SK-N-SH (cell line): ENCODE results near the gene RPS5. TPM values are rescaled to one million over a fixed set of nuclear protein-coding genes. Genes with fewer than 3 reads are reported as not detected.

ENCODE experiments used
- CTCF ChIA-PET: fragments of 300-600, 350-600 bp; formaldehyde crosslinking; extraction: SDS; loops from one replicate; lab custom pipeline; 2021; lab: Yijun Ruan, JAX
- POLR2A ChIA-PET: fragments of 350-600 bp; sonication (Branson Sonifier 250); formaldehyde crosslinking; extraction: SDS; loops from one replicate; lab custom pipeline; 2020; ENCODE audit warnings: antibody characterized with exemption, inconsistent platforms; lab: Yijun Ruan, JAX
- DNase-seq: peaks from one replicate; pipeline ENCODE4 v3.0.0; 2012
- H2AFZ ChIP-seq: fragments of 200-600 bp; sonication (generic); 2 replicates; pipeline ENCODE4 v1.8.1; 2016; ENCODE audit warnings: antibody characterized with exemption, mild to moderate bottlenecking, low read depth
- H3F3A ChIP-seq: fragments of 200-600 bp; sonication (generic); replicated peaks from 2 replicates; pipeline ENCODE3; 2016; ENCODE audit warnings: antibody characterized with exemption, mild to moderate bottlenecking; ENCODE audit not compliant: insufficient read depth
- H3K27ac ChIP-seq, 2 experiments: fragments of 200-500 bp in 1 of 2; fragments of 200-600 bp in 1 of 2; sonication (Bioruptor generic) in 1 of 2; sonication (generic), shearing (Covaris generic) in 1 of 2; 2 replicates each; pipeline versions ENCODE4 v1.5.1 to v1.6.1; 2014 to 2016; ENCODE audit warnings: low read depth in 2 of 2, inconsistent platforms in 1 of 2, low read length in 1 of 2, mild to moderate bottlenecking in 1 of 2, mixed read lengths in 1 of 2
- H3K27me3 ChIP-seq: fragments of 200-600 bp; sonication (generic), shearing (Covaris generic); 2 replicates; pipeline ENCODE4 v1.6.1; 2016; ENCODE audit warnings: mixed run types; ENCODE audit not compliant: insufficient read depth
- H3K36me3 ChIP-seq, 2 experiments: fragments of 200-500 bp in 1 of 2; fragments of 200-600 bp in 1 of 2; sonication (Bioruptor generic) in 1 of 2; sonication (generic) in 1 of 2; replicated peaks in 1 of 2; 2 replicates each; pipeline versions ENCODE3 to v1.5.1; 2014 to 2016; ENCODE audit warnings: low read length in 1 of 2, mild to moderate bottlenecking in 1 of 2; ENCODE audit not compliant: insufficient read depth in 2 of 2, control insufficient read depth in 1 of 2
- H3K4me1 ChIP-seq, 2 experiments: fragments of 200-500 bp in 1 of 2; fragments of 200-600 bp in 1 of 2; sonication (Bioruptor generic) in 1 of 2; sonication (generic), shearing (Covaris generic) in 1 of 2; 2 replicates each; pipeline versions ENCODE4 v1.5.1 to v1.6.1; 2014 to 2016; ENCODE audit warnings: low read depth in 1 of 2, low read length in 1 of 2, mixed run types in 1 of 2; ENCODE audit not compliant: insufficient read depth in 2 of 2, control insufficient read depth in 1 of 2
- H3K4me2 ChIP-seq: fragments of 200-600 bp; sonication (generic), shearing (Covaris generic); 2 replicates; pipeline ENCODE4 v1.6.1; 2017; ENCODE audit warnings: mixed run types
- H3K4me3 ChIP-seq, 2 experiments: fragments of 200-500 bp in 1 of 2; fragments of 200-600 bp in 1 of 2; sonication (Bioruptor generic) in 1 of 2; sonication (generic), shearing (Covaris generic) in 1 of 2; 2 replicates each; pipeline versions ENCODE4 v1.5.1 to v1.8.1; 2014 to 2016; ENCODE audit warnings: low read depth in 2 of 2, inconsistent platforms in 1 of 2, low read length in 1 of 2, mild to moderate bottlenecking in 1 of 2, mixed read lengths in 1 of 2, moderate library complexity in 1 of 2
- H3K79me2 ChIP-seq: fragments of 200-600 bp; sonication (generic); 2 replicates; pipeline ENCODE4 v1.8.1; 2017; ENCODE audit warnings: mild to moderate bottlenecking; ENCODE audit not compliant: insufficient read depth
- H3K9ac ChIP-seq: fragments of 200-600 bp; sonication (generic); 2 replicates; pipeline ENCODE4 v1.6.1; 2017; ENCODE audit warnings: mixed run types
- H3K9me2 ChIP-seq: fragments of 200-600 bp; sonication (generic); 2 replicates; pipeline ENCODE4 v1.6.1; 2017; ENCODE audit warnings: mixed run types
- H3K9me3 ChIP-seq: fragments of 200-600 bp; sonication (generic); 2 replicates; pipeline ENCODE4 v1.6.1; 2017; ENCODE audit warnings: mixed run types, mild to moderate bottlenecking, moderate library complexity
- H4K20me1 ChIP-seq: fragments of 200-600 bp; sonication (generic); 2 replicates; pipeline ENCODE4 v1.6.1; 2017; ENCODE audit warnings: mild to moderate bottlenecking, mixed run types; ENCODE audit not compliant: insufficient read depth
- CTCF ChIP-seq: fragments of 200-600 bp; sonication (generic); IDR thresholded peaks from 2 replicates; pipeline ENCODE4 v1.6.1; 2017; ENCODE audit warnings: antibody characterized with exemption, mild to moderate bottlenecking, moderate library complexity
- EZH2phosphoT487 ChIP-seq: fragments of 200-600 bp; sonication (generic); IDR thresholded peaks from 2 replicates; pipeline ENCODE4 v1.6.1; 2017; ENCODE audit warnings: low read depth, mixed run types, mild to moderate bottlenecking, antibody characterized with exemption, moderate library complexity, borderline replicate concordance
- GABPA ChIP-seq: IDR thresholded peaks from 2 replicates; pipeline ENCODE4 v1.4.0; 2012; ENCODE audit warnings: low read depth, mild to moderate bottlenecking
- MAX ChIP-seq: IDR thresholded peaks from 2 replicates; pipeline ENCODE4 v1.4.0; 2012; ENCODE audit warnings: low read depth
- PBX3 ChIP-seq: IDR thresholded peaks from 2 replicates; pipeline ENCODE4; 2012
- RAD21 ChIP-seq: IDR thresholded peaks from 2 replicates; pipeline ENCODE4 v1.6.1; 2012; ENCODE audit warnings: mild to moderate bottlenecking, low read length
- RFX5 ChIP-seq: IDR thresholded peaks from 2 replicates; pipeline ENCODE4 v1.6.1; 2012; ENCODE audit warnings: mild to moderate bottlenecking, improper control_type of control experiment, low read length
- RXRA ChIP-seq: IDR thresholded peaks from 2 replicates; pipeline ENCODE4 v1.4.0; 2012; ENCODE audit warnings: low read depth, mild to moderate bottlenecking, borderline replicate concordance
- SIN3A ChIP-seq: IDR thresholded peaks from 2 replicates; pipeline ENCODE4 v1.6.1; 2012; ENCODE audit warnings: low read depth, mild to moderate bottlenecking, low read length, moderate library complexity, borderline replicate concordance
- SMC3 ChIP-seq: IDR thresholded peaks from 2 replicates; pipeline ENCODE4 v1.6.1; 2012; ENCODE audit warnings: low read depth, low read length, improper control_type of control experiment
- TCF12 ChIP-seq: IDR thresholded peaks from 2 replicates; pipeline ENCODE4 v1.4.0; 2012
- TEAD4 ChIP-seq: IDR thresholded peaks from 2 replicates; pipeline ENCODE4 v1.4.0; 2012; ENCODE audit warnings: mild to moderate bottlenecking, borderline replicate concordance; ENCODE audit not compliant: insufficient read depth
- ZBTB33 ChIP-seq: IDR thresholded peaks from 2 replicates; pipeline ENCODE4 v1.4.0; 2012; ENCODE audit warnings: low read depth, borderline replicate concordance
- WGBS: methylation state at CpG from one replicate; pipeline ENCODE4 v1.1.6; 2017; ENCODE audit warnings: low lambda C conversion rate; 5-methylcytosine and 5-hydroxymethylcytosine counted together
- polyA plus RNA-seq, 3 experiments: library from polyadenylated mRNA; depleted of rRNA; stranded (reverse); fragments of >200 nt; gene quantifications; 2 replicates each; pipeline ENCODE4 v1.2.3, GENCODE V29; 2012

The RPS5 gene
- polyA plus RNA-seq, 1 of the 3 experiments (the other 2 are of a cell fraction), result 4,334 TPM

- H3K9me3 ChIP-seq, result no peaks in the 10 kb centered on the region
- no peak overlapping the region for H3K9ac ChIP-seq
- no peak overlapping the region for H3K27ac ChIP-seq
- DNase-seq, result no peak
- H3K4me3 ChIP-seq, result no peak overlapping the region
- H3K9me2 ChIP-seq, result no peaks in the 10 kb centered on the region
- no peaks in the 10 kb centered on the region for H3K27me3 ChIP-seq
- ChIA-PET POLR2A (interaction anchor here (0.9 to 1.3 kb wide), 3 partner anchors 17 to 29 kb away, joined by 3 to 7 read pairs (median 3); partner anchors contain the start of genes ZNF497 and ZNF584), CTCF (interaction anchor here (1.7 kb wide), 1 partner anchor 139 kb away, joined by 3 read pairs; no protein-coding TSS in a partner anchor)
- peaks cover 19% of the 10 kb centered on the region for H3K79me2 ChIP-seq
- H4K20me1 ChIP-seq, result no peaks in the 10 kb centered on the region
- no peak overlapping the region for H2AFZ ChIP-seq
- peaks cover 5 to 18% of the 10 kb centered on the region in 2 experiments; a peak in 1 of 4 replicates for H3K4me1 ChIP-seq
- TF ChIP-seq PBX3 (no peak), SIN3A (no peak), GABPA (no peak), EZH2phosphoT487 (no peak), RXRA (no peak), SMC3 (no peak), CTCF (no peak), MAX (no peak), RAD21 (no peak), TEAD4 (no peak), RFX5 (no peak), TCF12 (no peak)
- no peaks in the 10 kb centered on the region for H3K36me3 ChIP-seq
- 66% methylated on average over 4 of the region's 6 CpGs for WGBS
- H3F3A ChIP-seq, result peaks cover 12% of the 10 kb centered on the region
- H3K4me2 ChIP-seq, result peak overlapping the region; percentile 98; the same call in 1 of the 2 replicates
Measured at GRCh38 chr19:58379246-58379645, 7.8 kb upstream of the RPS5 start.

- WGBS, result 9% methylated on average over 18 of the region's 24 CpGs
- H2AFZ ChIP-seq, result peak overlapping the region; percentile 79; the same call in 1 of the 2 replicates
- no peaks in the 10 kb centered on the region for H4K20me1 ChIP-seq
- POLR2A ChIA-PET, result interaction anchor here (0.8 to 1.3 kb wide), 4 partner anchors 18 to 96 kb away, joined by 3 to 7 read pairs (median 3); partner anchors contain the start of genes ZNF446, ZNF497, ZNF584 and ZSCAN22
- H3K36me3 ChIP-seq, result no peaks in the 10 kb centered on the region
- no peaks in the 10 kb centered on the region for H3K9me2 ChIP-seq
- no peaks in the 10 kb centered on the region for H3K27me3 ChIP-seq
- no peak for DNase-seq
- 0 out of 2 replicates have a peak, but pooled peaks have one; percentile 15 for TF ChIP-seq RAD21
- TF ChIP-seq ZBTB33, result no peak
- H3K4me2 ChIP-seq, result peak overlapping the region; percentile 98
- peaks cover 5 to 21% of the 10 kb centered on the region in 2 experiments; a peak in 1 of 4 replicates for H3K4me1 ChIP-seq
- peaks cover 21% of the 10 kb centered on the region for H3K79me2 ChIP-seq
- H3F3A ChIP-seq, result peaks cover 12% of the 10 kb centered on the region
- H3K9me3 ChIP-seq, result no peaks in the 10 kb centered on the region
- peak overlapping the region; percentile 84 for H3K9ac ChIP-seq
- peak overlapping the region; percentile 56 to 99 for H3K4me3 ChIP-seq
- peak overlapping the region; percentile 81 to 89 for H3K27ac ChIP-seq
- CTCF ChIA-PET, result interaction anchor here (0.7 to 1.7 kb wide), 3 partner anchors 14 to 138 kb away, joined by 3 read pairs; no protein-coding TSS in a partner anchor
Measured at GRCh38 chr19:58380037-58380661, 6.9 kb upstream of the RPS5 start.
